GM12865 (cell line): ENCODE data around the gene PIP4P1.

Experiments
- DNase-seq: peaks from one replicate; pipeline ENCODE4 v3.0.0; 2010; ENCODE audit warnings: low read depth
- H3K4me3 ChIP-seq: 2 replicates; pipeline ENCODE4 v1.5.1; 2011; ENCODE audit warnings: mild to moderate bottlenecking, low read depth, low read length, control low read depth
- TF ChIP-seq, protein P1 (sequence below): IDR thresholded peaks from 2 replicates; pipeline ENCODE4 v1.5.1; 2011; ENCODE audit warnings: low read length, control low read depth, low read depth, inconsistent platforms; ENCODE audit not compliant: insufficient read depth; ENCODE audit errors: missing control alignments

Gene PIP4P1

DNA sequence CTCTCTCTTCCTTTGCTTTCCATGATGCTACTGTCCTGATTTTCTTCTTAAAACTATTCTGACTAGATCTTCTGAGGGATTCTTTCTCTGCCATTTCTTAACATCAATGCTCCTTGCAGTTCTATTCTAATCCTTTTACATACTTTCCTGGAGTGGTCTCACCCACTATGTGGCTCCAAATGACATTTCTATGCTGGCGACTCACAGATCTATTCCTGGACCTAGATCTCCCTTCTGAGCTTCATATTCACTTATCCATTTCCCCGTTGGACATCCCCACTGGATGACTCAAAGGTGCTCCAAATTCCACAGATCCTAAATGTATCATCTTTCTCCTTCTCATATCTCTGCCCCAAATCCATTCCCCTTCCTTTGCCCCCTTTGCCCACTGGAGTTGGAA, 52.0 kb downstream of the PIP4P1 start:
- DNase-seq = no peak
- TF ChIP-seq, protein P1, sequence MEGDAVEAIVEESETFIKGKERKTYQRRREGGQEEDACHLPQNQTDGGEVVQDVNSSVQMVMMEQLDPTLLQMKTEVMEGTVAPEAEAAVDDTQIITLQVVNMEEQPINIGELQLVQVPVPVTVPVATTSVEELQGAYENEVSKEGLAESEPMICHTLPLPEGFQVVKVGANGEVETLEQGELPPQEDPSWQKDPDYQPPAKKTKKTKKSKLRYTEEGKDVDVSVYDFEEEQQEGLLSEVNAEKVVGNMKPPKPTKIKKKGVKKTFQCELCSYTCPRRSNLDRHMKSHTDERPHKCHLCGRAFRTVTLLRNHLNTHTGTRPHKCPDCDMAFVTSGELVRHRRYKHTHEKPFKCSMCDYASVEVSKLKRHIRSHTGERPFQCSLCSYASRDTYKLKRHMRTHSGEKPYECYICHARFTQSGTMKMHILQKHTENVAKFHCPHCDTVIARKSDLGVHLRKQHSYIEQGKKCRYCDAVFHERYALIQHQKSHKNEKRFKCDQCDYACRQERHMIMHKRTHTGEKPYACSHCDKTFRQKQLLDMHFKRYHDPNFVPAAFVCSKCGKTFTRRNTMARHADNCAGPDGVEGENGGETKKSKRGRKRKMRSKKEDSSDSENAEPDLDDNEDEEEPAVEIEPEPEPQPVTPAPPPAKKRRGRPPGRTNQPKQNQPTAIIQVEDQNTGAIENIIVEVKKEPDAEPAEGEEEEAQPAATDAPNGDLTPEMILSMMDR = no peak
- no peak overlapping the region for H3K4me3 ChIP-seq
